B cell (primary cell): Measurements from ENCODE around the gene TBC1D23. TPM values are rescaled to one million over a fixed set of nuclear protein-coding genes. Genes with fewer than 3 reads are reported as not detected.

Experiments
- ATAC-seq: fragments of 200-7000 bp; cut with Tn5 transposase; one replicate; pipeline ENCODE4 v1.10.0; 2021; ENCODE audit warnings: low read depth, mild to moderate bottlenecking, moderate number of reproducible peaks, moderate library complexity
- CTCF ChIA-PET: fragments of 350-600 bp; sonication (Branson Sonifier 250); formaldehyde crosslinking; loops from one replicate; lab custom pipeline; 2021; ENCODE audit warnings: antibody characterized with exemption, inconsistent platforms; lab: Charles Lee
- POLR2A ChIA-PET: fragments of 350-600 bp; sonication (Branson Sonifier 250); formaldehyde crosslinking; loops from one replicate; lab custom pipeline; 2021; ENCODE audit warnings: antibody characterized with exemption; lab: Charles Lee
- DNase-seq: peaks from one replicate; pipeline ENCODE4 v3.0.0; 2013
- H2AFZ ChIP-seq: 2 replicates; pipeline ENCODE4 v1.6.1; 2012; ENCODE audit warnings: mild to moderate bottlenecking, low read depth, low read length; ENCODE audit not compliant: insufficient read depth, poor library complexity, severe bottlenecking
- H3K27ac ChIP-seq, 2 donors: 1 replicate in 1 of 2; 2 replicates in 1 of 2; pipeline ENCODE4 v1.5.1; 2012 to 2013; ENCODE audit warnings: low read length in 2 of 2, mild to moderate bottlenecking in 2 of 2, moderate library complexity in 1 of 2
- H3K27me3 ChIP-seq, 4 experiments: fragments of 200-600 bp in 1 of 4; sonication (generic) in 1 of 4; replicated peaks in 1 of 4; 1 replicate in 2 of 4; 2 replicates in 2 of 4; pipeline versions ENCODE4 v1.6.1 to v1.7.0; 2013 to 2016; ENCODE audit warnings: low read length in 3 of 4, mild to moderate bottlenecking in 2 of 4, mixed read lengths in 1 of 4, moderate library complexity in 1 of 4; ENCODE audit not compliant: insufficient read depth in 4 of 4, control insufficient read depth in 3 of 4; ENCODE audit errors: control extremely low read depth in 1 of 4
- H3K36me3 ChIP-seq, 2 experiments: replicated peaks in 1 of 2; 1 replicate in 1 of 2; 2 replicates in 1 of 2; pipeline versions ENCODE4 v1.6.1 to v1.7.1; 2013; ENCODE audit warnings: low read length in 1 of 2; ENCODE audit not compliant: insufficient read depth in 2 of 2, control insufficient read depth in 1 of 2; ENCODE audit errors: control extremely low read depth in 1 of 2, extremely low read depth in 1 of 2
- H3K4me1 ChIP-seq, 2 donors: fragments of 200-600 bp in 1 of 2; sonication (generic) in 1 of 2; 1 replicate in 1 of 2; 2 replicates in 1 of 2; pipeline versions ENCODE4 v1.5.1 to v1.6.1; 2013 to 2017; ENCODE audit warnings: low read length in 2 of 2; ENCODE audit not compliant: control insufficient read depth in 2 of 2, insufficient read depth in 2 of 2
- H3K4me2 ChIP-seq: replicated peaks from 2 replicates; pipeline ENCODE3; 2012; ENCODE audit warnings: mild to moderate bottlenecking, low read depth, low read length; ENCODE audit not compliant: poor library complexity, severe bottlenecking
- H3K4me3 ChIP-seq, 5 experiments: fragments of 200-600 bp in 1 of 5; sonication (generic) in 1 of 5; 1 replicate in 3 of 5; 2 replicates in 2 of 5; pipeline versions ENCODE4 v1.5.1 to v1.7.0; 2011 to 2016; ENCODE audit warnings: low read length in 4 of 5, mild to moderate bottlenecking in 4 of 5, low read depth in 2 of 5, control low read depth in 1 of 5, moderate library complexity in 1 of 5; ENCODE audit not compliant: insufficient read depth in 1 of 5; ENCODE audit errors: control extremely low read depth in 1 of 5, extremely low read depth in 1 of 5
- H3K79me2 ChIP-seq: fragments of 200-600 bp; sonication (generic); one replicate; pipeline ENCODE4 v1.6.0; 2016; ENCODE audit warnings: low read length; ENCODE audit not compliant: control insufficient read depth, insufficient read depth
- H3K9ac ChIP-seq: fragments of 200-600 bp; sonication (generic); 2 replicates; pipeline ENCODE4 v1.6.1; 2017; ENCODE audit warnings: mild to moderate bottlenecking, low read length, moderate library complexity
- H3K9me3 ChIP-seq, 3 donors: one replicate each; pipeline versions ENCODE4 v1.6.1 to v1.7.1; 2013; ENCODE audit warnings: low read length in 2 of 3; ENCODE audit not compliant: control insufficient read depth in 2 of 3, insufficient read depth in 1 of 3; ENCODE audit errors: control extremely low read depth in 1 of 3
- H4K20me1 ChIP-seq: 2 replicates; pipeline ENCODE4 v1.6.0; 2012; ENCODE audit warnings: mild to moderate bottlenecking, low read length; ENCODE audit not compliant: insufficient read depth, control insufficient read depth, poor library complexity, severe bottlenecking
- H3K27ac Mint-ChIP-seq: one replicate; pipeline ENCODE4 v1.8.0; 2021; ENCODE audit warnings: mixed read lengths
- H3K27me3 Mint-ChIP-seq: one replicate; pipeline ENCODE4 v1.8.0; 2021; ENCODE audit warnings: mixed read lengths
- H3K4me1 Mint-ChIP-seq: one replicate; pipeline ENCODE4 v1.8.0; 2021; ENCODE audit warnings: mixed read lengths
- H3K4me3 Mint-ChIP-seq: one replicate; pipeline ENCODE4 v1.8.0; 2021; ENCODE audit warnings: mixed read lengths
- H3K9me3 Mint-ChIP-seq: one replicate; pipeline ENCODE4 v1.8.0; 2022; ENCODE audit warnings: mixed read lengths; ENCODE audit not compliant: insufficient read depth
- CTCF ChIP-seq: fragments of 200-600 bp; IDR thresholded peaks from one replicate; pipeline ENCODE4 v1.8.0; 2022; ENCODE audit warnings: antibody characterized with exemption, mild to moderate bottlenecking
- EZH2 ChIP-seq: IDR thresholded peaks from 2 replicates; pipeline ENCODE4 v1.6.1; 2012; ENCODE audit warnings: borderline replicate concordance, low read depth, mild to moderate bottlenecking, moderate library complexity, low read length; ENCODE audit not compliant: insufficient read depth, poor library complexity, severe bottlenecking
- WGBS: methylation state at CpG from one replicate; pipeline ENCODE4 v1.1.5; 2013; ENCODE audit warnings: missing lambda C conversion rate; ENCODE audit not compliant: insufficient coverage; 5-methylcytosine and 5-hydroxymethylcytosine counted together
- intact Hi-C: fragments of 100-400 bp; cut with micrococcal nuclease; formaldehyde crosslinking; loops from one replicate; pipeline ENCODE4 v1.10.0; 2022
- polyA plus RNA-seq: library from polyadenylated mRNA; depleted of rRNA; stranded (reverse); fragments of >200 nt; gene quantifications from 2 replicates; pipeline ENCODE4 v1.2.3, GENCODE V29; 2012
- total RNA-seq, 2 donors: library from RNA; stranded (reverse); fragments of 120-200 nt in 1 of 2; gene quantifications; 1 replicate in 1 of 2; 2 replicates in 1 of 2; pipeline versions ENCODE4 v1.2.3 to v1.2.4, GENCODE V29; 2013 to 2022

The TBC1D23 gene
- total and polyA plus RNA-seq, 2 donors (not counting 1 experiment from before 2014, with no cell fraction given): 7.2 to 36.5 TPM

GRCh38 chr3:100364421-100364820 lies 103.6 kb downstream of the TBC1D23 start:
- H3K27ac Mint-ChIP-seq: no peak overlapping the region
- H3K4me3 ChIP-seq: no peak overlapping the region
- no peak overlapping the region for H3K4me3 Mint-ChIP-seq
- ChIA-PET POLR2A (no interaction called here), CTCF (no interaction called here)
- no peak for DNase-seq
- intact Hi-C loops: no loop called here
- H3K27me3 Mint-ChIP-seq: no peaks in the 10 kb centered on the region
- H3K36me3 ChIP-seq: peaks cover 12 to 49% of the 10 kb centered on the region in 2 experiments
- no peak for ATAC-seq
- H3K4me1 ChIP-seq: no peaks in the 10 kb centered on the region
- H3K27ac ChIP-seq: no peak overlapping the region
- H3K9ac ChIP-seq: no peak overlapping the region
- H3K4me1 Mint-ChIP-seq: no peaks in the 10 kb centered on the region
- no peaks in the 10 kb centered on the region for H3K79me2 ChIP-seq
- no peaks in the 10 kb centered on the region for H3K27me3 ChIP-seq
- no peak overlapping the region for H3K4me2 ChIP-seq
- no peak for TF ChIP-seq CTCF
- no peak for TF ChIP-seq EZH2
- H2AFZ ChIP-seq: no peak overlapping the region
- H3K9me3 Mint-ChIP-seq: peaks cover 2% of the 10 kb centered on the region
- WGBS: 100% methylated on average over 1 of the region's 3 CpGs
- no peaks in the 10 kb centered on the region for H4K20me1 ChIP-seq
- no peaks in the 10 kb centered on the region for H3K9me3 ChIP-seq

GRCh38 chr3:100366424-100366823 lies 105.6 kb downstream of the TBC1D23 start:
- ATAC-seq (no peak), DNase-seq (no peak)
- Mint-ChIP-seq H3K27me3 (no peaks in the 10 kb centered on the region), H3K4me3 (no peak overlapping the region), H3K9me3 (peaks cover 2% of the 10 kb centered on the region), H3K27ac (no peak overlapping the region), H3K4me1 (no peaks in the 10 kb centered on the region)
- no peak for TF ChIP-seq CTCF
- no peak for TF ChIP-seq EZH2
- H3K4me2 ChIP-seq: no peak overlapping the region
- ChIA-PET CTCF (no interaction called here), POLR2A (no interaction called here)
- H4K20me1 ChIP-seq: no peaks in the 10 kb centered on the region
- no peaks in the 10 kb centered on the region for H3K4me1 ChIP-seq
- H3K27ac ChIP-seq: no peak overlapping the region
- H3K4me3 ChIP-seq: no peak overlapping the region
- no peaks in the 10 kb centered on the region for H3K9me3 ChIP-seq
- peaks cover 17 to 54% of the 10 kb centered on the region in 2 experiments for H3K36me3 ChIP-seq
- H3K9ac ChIP-seq: no peak overlapping the region
- no CpG with 5 or more reads among the region's 2 CpGs for WGBS
- intact Hi-C loops: no loop called here
- H2AFZ ChIP-seq: no peak overlapping the region
- H3K79me2 ChIP-seq: no peaks in the 10 kb centered on the region
- H3K27me3 ChIP-seq: no peaks in the 10 kb centered on the region
